H1 (cell line): ENCODE measurements around the gene SLC6A7. TPM values are rescaled to one million over a fixed set of nuclear protein-coding genes. Genes with fewer than 3 reads are reported as not detected.

Experiments
- CTCF ChIA-PET: fragments of 300-600 bp; sonication (Branson Sonifier 250); formaldehyde crosslinking; loops from one replicate; lab custom pipeline; 2021; ENCODE audit not compliant: partially characterized antibody; lab: Charles Lee
- POLR2A ChIA-PET: fragments of 300-600 bp; sonication (Branson Sonifier 250); formaldehyde crosslinking; loops from one replicate; lab custom pipeline; 2021; ENCODE audit warnings: inconsistent platforms; ENCODE audit not compliant: partially characterized antibody; lab: Charles Lee
- DNase-seq, 2 experiments: peaks; one replicate each; pipeline versions ENCODE4 v3.0.0 to v3.0.0-alpha.2; 2010 to 2022; ENCODE audit warnings: low spot score in 2 of 2, low read depth in 1 of 2, mixed read lengths in 1 of 2
- FAIRE-seq: peaks from 2 replicates; lab custom pipeline; 2011; peaks lifted over from hg19 to GRCh38; lab: Jason Lieb, UNC
- H2AFZ ChIP-seq: 2 replicates; pipeline ENCODE4 v1.8.1; 2012; ENCODE audit warnings: low read length, inconsistent platforms
- H2AK5ac ChIP-seq: 2 replicates; pipeline ENCODE4 v1.6.1; 2013; ENCODE audit warnings: low read depth, low read length
- H2BK120ac ChIP-seq: replicated peaks from 2 replicates; pipeline ENCODE3; 2013; ENCODE audit warnings: low read depth, low read length, inconsistent platforms
- H2BK12ac ChIP-seq: 2 replicates; pipeline ENCODE4 v1.6.1; 2013; ENCODE audit warnings: low read depth, low read length
- H2BK15ac ChIP-seq: 2 replicates; pipeline ENCODE4 v1.6.1; 2013; ENCODE audit warnings: low read length
- H2BK20ac ChIP-seq: 2 replicates; pipeline ENCODE4 v1.6.1; 2013; ENCODE audit warnings: low read length
- H2BK5ac ChIP-seq: 2 replicates; pipeline ENCODE4 v1.6.1; 2013; ENCODE audit warnings: low read depth, low read length
- H3K14ac ChIP-seq: 2 replicates; pipeline ENCODE4 v1.6.1; 2013; ENCODE audit warnings: inconsistent platforms; ENCODE audit not compliant: insufficient read length
- H3K18ac ChIP-seq: 2 replicates; pipeline ENCODE4 v1.6.1; 2013; ENCODE audit warnings: low read length; ENCODE audit errors: extremely low read depth
- H3K23ac ChIP-seq: 2 replicates; pipeline ENCODE4 v1.6.1; 2013; ENCODE audit warnings: inconsistent platforms; ENCODE audit not compliant: insufficient read length
- H3K23me2 ChIP-seq: 2 replicates; pipeline ENCODE4 v1.6.1; 2013; ENCODE audit warnings: low read depth, low read length
- H3K27ac ChIP-seq: 2 replicates; pipeline ENCODE4 v1.6.1; 2011; ENCODE audit warnings: low read depth, low read length, inconsistent platforms
- H3K27me3 ChIP-seq, 4 experiments: replicated peaks in 1 of 4; 1 replicate in 1 of 4; 2 replicates in 3 of 4; pipeline versions ENCODE4 v1.6.1 to v1.8.1; 2011 to 2013; ENCODE audit warnings: low read length in 3 of 4, mild to moderate bottlenecking in 3 of 4, inconsistent platforms in 2 of 4, mixed read lengths in 2 of 4, moderate library complexity in 1 of 4; ENCODE audit not compliant: control insufficient read depth in 3 of 4, insufficient read depth in 3 of 4; ENCODE audit errors: extremely low read depth in 1 of 4
- H3K36me3 ChIP-seq, 4 experiments: 2 replicates each; pipeline versions ENCODE4 v1.6.1 to v1.8.1; 2011 to 2013; ENCODE audit warnings: mild to moderate bottlenecking in 4 of 4, low read length in 3 of 4, moderate library complexity in 2 of 4, control low read depth in 1 of 4, inconsistent platforms in 1 of 4; ENCODE audit not compliant: insufficient read depth in 4 of 4, control insufficient read depth in 2 of 4
- H3K4ac ChIP-seq: replicated peaks from 2 replicates; pipeline ENCODE3; 2013; ENCODE audit warnings: low read length, low read depth, mixed read lengths, inconsistent platforms; ENCODE audit not compliant: insufficient read length
- H3K4me1 ChIP-seq, 4 experiments: replicated peaks in 1 of 4; 1 replicate in 1 of 4; 2 replicates in 3 of 4; pipeline versions ENCODE4 v1.6.1 to v1.8.1; 2011 to 2013; ENCODE audit warnings: low read length in 3 of 4, inconsistent platforms in 2 of 4, mixed read lengths in 1 of 4; ENCODE audit not compliant: insufficient read depth in 4 of 4, control insufficient read depth in 3 of 4
- H3K4me2 ChIP-seq, 2 experiments: 2 replicates each; pipeline versions ENCODE4 v1.6.1 to v1.8.1; 2011 to 2013; ENCODE audit warnings: low read depth in 2 of 2, low read length in 2 of 2, control low read depth in 1 of 2, inconsistent platforms in 1 of 2, mild to moderate bottlenecking in 1 of 2; ENCODE audit not compliant: insufficient read depth in 1 of 2
- H3K4me3 ChIP-seq, 4 experiments: fragments of 200-600, 300-600 bp in 1 of 4; sonication (generic), shearing (Covaris generic), sonication (Bioruptor Twin) in 1 of 4; 2 replicates each; pipeline versions ENCODE4 v1.5.1 to v1.8.1; 2011 to 2016; ENCODE audit warnings: low read length in 4 of 4, low read depth in 3 of 4, control low read depth in 2 of 4, inconsistent platforms in 2 of 4, mild to moderate bottlenecking in 2 of 4, mixed read lengths in 1 of 4, moderate library complexity in 1 of 4; ENCODE audit not compliant: insufficient read depth in 2 of 4; ENCODE audit errors: extremely low read depth in 1 of 4
- H3K56ac ChIP-seq: replicated peaks from 2 replicates; pipeline ENCODE3; 2013; ENCODE audit warnings: low read depth, mild to moderate bottlenecking, mixed read lengths, low read length, inconsistent platforms; ENCODE audit not compliant: insufficient read length
- H3K79me1 ChIP-seq: 2 replicates; pipeline ENCODE4 v1.6.1; 2013; ENCODE audit warnings: low read depth, low read length, control low read depth
- H3K79me2 ChIP-seq, 2 experiments: 2 replicates each; pipeline versions ENCODE4 v1.6.1 to v1.8.1; 2012 to 2013; ENCODE audit warnings: low read length in 2 of 2, mild to moderate bottlenecking in 2 of 2, inconsistent platforms in 1 of 2; ENCODE audit not compliant: insufficient read depth in 2 of 2, control insufficient read depth in 1 of 2
- H3K9ac ChIP-seq, 4 experiments: replicated peaks in 1 of 4; 1 replicate in 1 of 4; 2 replicates in 3 of 4; pipeline versions ENCODE4 v1.6.1 to v1.8.1; 2011 to 2013; ENCODE audit warnings: low read depth in 3 of 4, low read length in 3 of 4, control low read depth in 2 of 4, mild to moderate bottlenecking in 2 of 4, moderate library complexity in 2 of 4, inconsistent platforms in 1 of 4; ENCODE audit errors: extremely low read depth in 1 of 4
- H3K9me3 ChIP-seq, 2 experiments: 2 replicates each; pipeline versions ENCODE4 v1.6.1 to v1.8.1; 2012 to 2013; ENCODE audit warnings: mild to moderate bottlenecking in 2 of 2, moderate library complexity in 2 of 2, control low read depth in 1 of 2, inconsistent platforms in 1 of 2, low read depth in 1 of 2, low read length in 1 of 2, mixed read lengths in 1 of 2; ENCODE audit not compliant: insufficient read depth in 2 of 2
- H4K20me1 ChIP-seq, 2 experiments: replicated peaks in 1 of 2; 2 replicates each; pipeline versions ENCODE3 to v1.8.1; 2011 to 2013; ENCODE audit warnings: inconsistent platforms in 2 of 2, low read length in 2 of 2, mild to moderate bottlenecking in 1 of 2; ENCODE audit not compliant: insufficient read depth in 2 of 2, control insufficient read depth in 1 of 2
- H4K5ac ChIP-seq: 2 replicates; pipeline ENCODE4 v1.6.1; 2013; ENCODE audit warnings: low read length, low read depth, mixed read lengths, inconsistent platforms; ENCODE audit not compliant: insufficient read length
- H4K8ac ChIP-seq: 2 replicates; pipeline ENCODE4 v1.8.0; 2013; ENCODE audit warnings: mild to moderate bottlenecking, moderate library complexity, low read length, inconsistent platforms; ENCODE audit not compliant: insufficient read depth; ENCODE audit errors: extremely low read depth
- H4K91ac ChIP-seq: replicated peaks from 2 replicates; pipeline ENCODE3; 2013; ENCODE audit warnings: low read length, mixed read lengths, inconsistent platforms; ENCODE audit not compliant: insufficient read length
- ASH2L ChIP-seq: fragments of 200-600, 300-600 bp; sonication (generic); IDR thresholded peaks from one replicate; pipeline ENCODE4 v1.7.1; 2017; ENCODE audit warnings: low read length
- CBX5 ChIP-seq: fragments of 300-800, 300-1000 bp; sonication (generic); IDR thresholded peaks from 2 replicates; pipeline ENCODE4 v1.7.1; 2016; ENCODE audit warnings: antibody characterized with exemption, low read length, low read depth
- EGR1 ChIP-seq: IDR thresholded peaks from 2 replicates; pipeline ENCODE4 v1.6.1; 2011; ENCODE audit warnings: low read depth, low read length, borderline replicate concordance
- SRF ChIP-seq: IDR thresholded peaks from 2 replicates; pipeline ENCODE4 v1.6.1; 2011; ENCODE audit warnings: mild to moderate bottlenecking, low read depth, low read length, moderate library complexity
- WGBS, 2 experiments: shearing (Covaris generic) in 1 of 2; methylation state at CpG; one replicate each; pipeline versions ENCODE4 v1.1.6 to v1.1.7; 2013 to 2015; ENCODE audit warnings: low lambda C conversion rate in 2 of 2, mixed read lengths in 2 of 2, inconsistent platforms in 1 of 2, low coverage in 1 of 2, missing lambda C conversion rate in 1 of 2; ENCODE audit not compliant: insufficient replicate concordance in 2 of 2, insufficient coverage in 1 of 2, insufficient read length in 1 of 2; ENCODE audit errors: extremely low coverage in 1 of 2, missing lambda C conversion rate in 1 of 2; 5-methylcytosine and 5-hydroxymethylcytosine counted together
- polyA plus RNA-seq, 7 experiments: library from polyadenylated mRNA; depleted of rRNA in 3 of 7; stranded (reverse) in 5 of 7; unstranded in 2 of 7; fragments of >200 nt in 5 of 7; fragments of 200-250 nt in 2 of 7; gene quantifications; 1 replicate in 5 of 7; 2 replicates in 1 of 7; 4 replicates in 1 of 7; pipeline versions ENCODE4 v1.2.1 to v1.2.3, GENCODE V29; 2011 to 2013; ENCODE audit warnings: missing spikeins in 2 of 7, mixed read lengths in 2 of 7
- total RNA-seq: library from RNA; stranded (reverse); fragmentation: NEBNext Ultra II Directional; extraction: Animal tissue kit (Norgen Biotek cat#: 25700); gene quantifications from 2 replicates; pipeline ENCODE4 v1.2.1, GENCODE V29; 2021

Gene SLC6A7
- total and polyA plus RNA-seq, 2 of the 8 experiments (the other 6 are each of a cell fraction or from before 2014, with no cell fraction given), result 0.07 to 0.12 TPM

DNA sequence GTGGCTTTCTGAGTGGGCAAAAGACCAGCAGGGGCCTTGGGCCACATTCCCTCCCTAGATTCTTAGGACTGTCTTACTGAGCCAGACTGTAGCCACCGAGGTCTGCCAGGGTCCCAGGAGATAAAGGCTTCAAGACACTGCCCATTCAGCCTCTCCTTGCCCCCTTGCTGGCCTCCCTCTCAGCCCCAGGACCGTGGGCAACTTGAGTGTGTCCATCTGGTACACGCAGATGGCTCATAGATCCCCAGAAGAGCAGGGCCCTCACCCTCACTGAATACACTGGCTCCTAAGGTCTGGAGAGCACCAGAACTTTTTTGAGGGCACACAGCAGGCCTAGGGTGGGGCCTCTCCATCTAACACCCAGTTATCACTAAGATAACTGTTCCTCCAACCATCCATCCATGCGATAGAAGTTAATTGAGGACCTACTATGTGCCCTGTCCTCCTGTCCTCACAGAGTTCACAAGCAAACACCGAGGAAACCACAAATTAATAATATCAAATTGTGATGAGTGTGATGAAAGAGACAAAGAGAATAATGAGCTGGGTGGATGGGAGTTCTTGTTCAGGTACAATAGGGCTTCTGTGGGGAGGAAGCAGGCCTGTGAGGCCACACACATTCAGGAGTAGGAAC, 29.3 kb upstream of the SLC6A7 start:
- no peaks in the 10 kb centered on the region for H3K79me2 ChIP-seq
- H3K56ac ChIP-seq, result no peak overlapping the region
- no peak for DNase-seq
- H3K9ac ChIP-seq, result no peak overlapping the region
- H3K79me1 ChIP-seq, result no peaks in the 10 kb centered on the region
- peak overlapping the region; percentile 48; the same call in 1 of the 2 replicates for H2AK5ac ChIP-seq
- no peak overlapping the region for H2BK120ac ChIP-seq
- no peaks in the 10 kb centered on the region; the same call in 1 of the 2 replicates for H3K23me2 ChIP-seq
- H2BK20ac ChIP-seq, result 0 out of 2 replicates have a peak overlapping the region, but pooled peaks have one; percentile 72
- no peak overlapping the region for H4K91ac ChIP-seq
- ChIA-PET POLR2A (no interaction called here), CTCF (interaction anchor here (0.7 to 15.3 kb wide), 22 partner anchors 8 to 277 kb away, joined by 3 to 372 read pairs (median 4); partner anchors contain the start of gene SLC6A7)
- H4K8ac ChIP-seq, result no peak overlapping the region
- H2AFZ ChIP-seq, result no peak overlapping the region
- FAIRE-seq, result no peak
- H3K27ac ChIP-seq, result no peak overlapping the region
- no peak overlapping the region for H3K4me2 ChIP-seq
- H3K27me3 ChIP-seq, result peaks cover 14 to 21% (median 17%) of the 10 kb centered on the region in 4 experiments
- no peak overlapping the region; the same call in 1 of the 2 replicates for H2BK15ac ChIP-seq
- H3K14ac ChIP-seq, result no peak overlapping the region
- H3K9me3 ChIP-seq, result no peaks in the 10 kb centered on the region
- H3K18ac ChIP-seq, result no peak overlapping the region
- H3K36me3 ChIP-seq, result no peaks in the 10 kb centered on the region
- H2BK5ac ChIP-seq, result no peak overlapping the region
- no peaks in the 10 kb centered on the region for H4K20me1 ChIP-seq
- H2BK12ac ChIP-seq, result peak overlapping the region; percentile 81
- WGBS, 2 experiments, result 87% methylated on average over 5 of the region's 5 CpGs; no CpG with 5 or more reads in 1 of the 2 experiments
- H3K4me3 ChIP-seq, result no peak overlapping the region
- H3K4ac ChIP-seq, result no peak overlapping the region
- H3K23ac ChIP-seq, result no peak overlapping the region
- TF ChIP-seq SRF (no peak), CBX5 (no peak), ASH2L (no peak), EGR1 (no peak)
- no peak overlapping the region for H4K5ac ChIP-seq
- H3K4me1 ChIP-seq, result peaks cover 0 to 11% (median 5%) of the 10 kb centered on the region in 4 experiments; a peak in 5 of 7 replicates
